SU-DHL-6 (cell line): Measurements from ENCODE around the gene STX1A.

Experiments used
- H2AFZ ChIP-seq: fragments of 200-600 bp; sonication (generic); 2 replicates; pipeline ENCODE4 v1.6.1; 2014; ENCODE audit warnings: low read depth, mild to moderate bottlenecking, moderate library complexity, mixed read lengths, antibody characterized with exemption, low read length; ENCODE audit not compliant: severe bottlenecking
- H3F3A ChIP-seq: fragments of 200-600 bp; shearing (Covaris generic); 2 replicates; pipeline ENCODE4 v1.6.0; 2016; ENCODE audit warnings: antibody characterized with exemption, mild to moderate bottlenecking; ENCODE audit not compliant: insufficient read depth
- H3K27ac ChIP-seq: fragments of 200-600 bp; sonication (generic); 2 replicates; pipeline ENCODE4 v1.5.1; 2016; ENCODE audit warnings: low read depth, mild to moderate bottlenecking, low read length, moderate library complexity, mixed read lengths
- H3K27me3 ChIP-seq: fragments of 200-600 bp; sonication (generic), shearing (Covaris generic); 2 replicates; pipeline ENCODE4 v1.6.0; 2014; ENCODE audit warnings: mild to moderate bottlenecking, low read length
- H3K36me3 ChIP-seq: fragments of 200-600 bp; sonication (generic); 2 replicates; pipeline ENCODE4 v1.6.1; 2014; ENCODE audit warnings: mild to moderate bottlenecking, low read length, mixed read lengths
- H3K4me2 ChIP-seq: fragments of 300-600, 200-600 bp; shearing (Covaris generic), sonication (generic); 2 replicates; pipeline ENCODE4 v1.6.0; 2014; ENCODE audit warnings: low read length, low read depth, mild to moderate bottlenecking; ENCODE audit not compliant: poor library complexity, severe bottlenecking
- H3K4me3 ChIP-seq: fragments of 200-600 bp; sonication (generic); 2 replicates; pipeline ENCODE4 v1.5.1; 2014; ENCODE audit warnings: antibody characterized with exemption, low read length, mild to moderate bottlenecking, mixed read lengths; ENCODE audit not compliant: insufficient read depth, poor library complexity, severe bottlenecking
- H3K79me2 ChIP-seq: fragments of 200-600 bp; sonication (generic); 2 replicates; pipeline ENCODE4 v1.6.1; 2014; ENCODE audit warnings: mild to moderate bottlenecking, low read length, moderate library complexity; ENCODE audit not compliant: insufficient read depth
- H3K9ac ChIP-seq: fragments of 200-600 bp; sonication (generic); 2 replicates; pipeline ENCODE4 v1.7.0; 2014; ENCODE audit warnings: mild to moderate bottlenecking, low read length
- H3K9me2 ChIP-seq: fragments of 200-600 bp; sonication (generic); replicated peaks from 2 replicates; pipeline ENCODE4 v1.6.1; 2014; ENCODE audit warnings: low read length; ENCODE audit not compliant: insufficient read depth
- H3K9me3 ChIP-seq: fragments of 200-600 bp; sonication (generic); 2 replicates; pipeline ENCODE4 v1.6.1; 2014; ENCODE audit warnings: low read length, mixed read lengths; ENCODE audit not compliant: insufficient read depth
- H4K20me1 ChIP-seq: fragments of 200-600 bp; sonication (generic); 2 replicates; pipeline ENCODE4 v1.6.1; 2014; ENCODE audit warnings: low read depth, mild to moderate bottlenecking, antibody characterized with exemption, low read length, moderate library complexity, mixed read lengths
- EZH2phosphoT487 ChIP-seq: fragments of 200-600 bp; sonication (generic), shearing (Covaris generic); conservative IDR thresholded peaks from 2 replicates; pipeline ENCODE4 v1.6.1; 2018; ENCODE audit warnings: mild to moderate bottlenecking, antibody characterized with exemption, low read length, moderate library complexity, mixed read lengths
- TF ChIP-seq, protein P1 (sequence below): fragments of 200-600 bp; sonication (generic); IDR thresholded peaks from one replicate; pipeline ENCODE4 v1.5.1; 2017; ENCODE audit warnings: antibody characterized with exemption, mild to moderate bottlenecking, low read length, moderate library complexity; ENCODE audit not compliant: insufficient read depth, poor library complexity, severe bottlenecking

STX1A gene

DNA sequence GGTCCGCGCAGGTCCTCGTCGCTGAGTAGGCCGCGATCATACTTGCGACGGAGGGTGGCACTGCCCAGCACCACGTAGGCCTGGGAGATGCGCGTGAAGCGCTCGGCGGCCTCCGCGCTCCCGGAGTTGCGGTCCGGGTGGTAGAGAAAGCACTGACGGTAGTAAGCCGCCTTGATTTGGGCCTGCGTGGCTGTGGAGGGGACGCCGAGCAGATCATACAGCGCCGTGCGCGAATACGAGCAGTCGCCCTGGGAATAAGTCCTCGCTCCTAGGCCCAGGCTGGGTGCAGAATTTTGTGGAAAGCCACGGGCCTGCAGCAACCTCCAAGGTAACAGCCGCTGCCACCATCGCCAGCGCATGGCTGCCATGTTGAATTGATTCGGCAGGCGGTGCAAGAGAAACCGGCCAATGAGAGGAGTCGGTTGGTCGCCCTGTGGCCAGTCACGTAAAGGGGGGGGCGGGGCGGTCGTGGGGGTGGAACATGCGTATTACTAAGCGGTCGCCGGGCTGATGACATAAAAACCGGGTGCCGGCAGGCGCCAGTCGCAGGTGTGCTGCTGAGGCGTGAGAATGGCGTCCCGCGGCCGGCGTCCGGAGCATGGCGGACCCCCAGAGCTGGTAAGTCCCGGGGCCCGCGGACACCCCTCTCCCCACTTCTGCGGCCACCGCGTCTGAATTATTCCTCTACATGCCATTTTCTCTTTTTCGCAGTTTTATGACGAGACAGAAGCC is 36.2 kb downstream of the STX1A start, which contains the start of the genes BUD23 and DNAJC30:
TSS of gene BUD23 (plus strand) at position 542 of the 732 bp plus-strand sequence. CDS start at position 571, 29 bp downstream.
TSS of gene DNAJC30 (minus strand) at position 398 of the 732 bp plus-strand sequence. CDS start at position 368, 30 bp downstream.
- H3K4me2 ChIP-seq = peak within 1 kb of the TSS; percentile 67
- H3K9me2 ChIP-seq = no peaks in the 10 kb centered on the region
- H3K9ac ChIP-seq = peak within 1 kb of the TSS; percentile 86
- H3F3A ChIP-seq = no peaks in the 10 kb centered on the region
- H3K27ac ChIP-seq = peak within 1 kb of the TSS; percentile 20; the same call in 1 of the 2 replicates
- peaks cover 64% of the 10 kb centered on the region for H3K79me2 ChIP-seq
- no peaks in the 10 kb centered on the region for H3K27me3 ChIP-seq
- H3K9me3 ChIP-seq = no peaks in the 10 kb centered on the region
- H2AFZ ChIP-seq = peak within 1 kb of the TSS; percentile 99
- no peaks in the 10 kb centered on the region for H3K36me3 ChIP-seq
- TF ChIP-seq EZH2phosphoT487 = no peak
- TF ChIP-seq, protein P1, sequence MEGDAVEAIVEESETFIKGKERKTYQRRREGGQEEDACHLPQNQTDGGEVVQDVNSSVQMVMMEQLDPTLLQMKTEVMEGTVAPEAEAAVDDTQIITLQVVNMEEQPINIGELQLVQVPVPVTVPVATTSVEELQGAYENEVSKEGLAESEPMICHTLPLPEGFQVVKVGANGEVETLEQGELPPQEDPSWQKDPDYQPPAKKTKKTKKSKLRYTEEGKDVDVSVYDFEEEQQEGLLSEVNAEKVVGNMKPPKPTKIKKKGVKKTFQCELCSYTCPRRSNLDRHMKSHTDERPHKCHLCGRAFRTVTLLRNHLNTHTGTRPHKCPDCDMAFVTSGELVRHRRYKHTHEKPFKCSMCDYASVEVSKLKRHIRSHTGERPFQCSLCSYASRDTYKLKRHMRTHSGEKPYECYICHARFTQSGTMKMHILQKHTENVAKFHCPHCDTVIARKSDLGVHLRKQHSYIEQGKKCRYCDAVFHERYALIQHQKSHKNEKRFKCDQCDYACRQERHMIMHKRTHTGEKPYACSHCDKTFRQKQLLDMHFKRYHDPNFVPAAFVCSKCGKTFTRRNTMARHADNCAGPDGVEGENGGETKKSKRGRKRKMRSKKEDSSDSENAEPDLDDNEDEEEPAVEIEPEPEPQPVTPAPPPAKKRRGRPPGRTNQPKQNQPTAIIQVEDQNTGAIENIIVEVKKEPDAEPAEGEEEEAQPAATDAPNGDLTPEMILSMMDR = no peak
- H4K20me1 ChIP-seq = no peaks in the 10 kb centered on the region
- peak within 1 kb of the TSS; percentile 83 for H3K4me3 ChIP-seq

DNA sequence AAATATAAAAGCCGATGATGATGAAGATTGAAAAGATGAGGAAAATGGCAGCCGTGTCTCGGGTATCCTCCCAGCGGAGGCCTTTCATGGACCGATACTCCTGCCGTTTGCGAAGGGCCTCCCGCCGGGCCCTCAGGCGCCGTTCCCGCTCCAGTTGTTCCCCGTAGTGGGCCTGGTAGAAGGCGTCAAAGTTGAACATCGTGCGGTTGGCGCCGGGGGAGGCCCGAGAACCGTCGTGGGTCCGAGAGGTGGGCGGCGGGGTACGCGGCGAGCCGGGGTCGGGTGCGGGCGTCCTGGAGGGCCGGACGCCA is 36.8 kb downstream of the STX1A start:
- H3K9me3 ChIP-seq = no peaks in the 10 kb centered on the region
- H3K27ac ChIP-seq = no peak overlapping the region
- H3K9ac ChIP-seq = peak overlapping the region; percentile 86
- no peaks in the 10 kb centered on the region for H3K27me3 ChIP-seq
- no peaks in the 10 kb centered on the region for H4K20me1 ChIP-seq
- peak overlapping the region; percentile 67 for H3K4me2 ChIP-seq
- H2AFZ ChIP-seq = peak overlapping the region; percentile 99
- no peaks in the 10 kb centered on the region for H3K36me3 ChIP-seq
- peaks cover 64% of the 10 kb centered on the region for H3K79me2 ChIP-seq
- H3F3A ChIP-seq = no peaks in the 10 kb centered on the region
- TF ChIP-seq, protein P1 = no peak
- no peak for TF ChIP-seq EZH2phosphoT487
- no peaks in the 10 kb centered on the region for H3K9me2 ChIP-seq
- peak overlapping the region; percentile 80 for H3K4me3 ChIP-seq

DNA sequence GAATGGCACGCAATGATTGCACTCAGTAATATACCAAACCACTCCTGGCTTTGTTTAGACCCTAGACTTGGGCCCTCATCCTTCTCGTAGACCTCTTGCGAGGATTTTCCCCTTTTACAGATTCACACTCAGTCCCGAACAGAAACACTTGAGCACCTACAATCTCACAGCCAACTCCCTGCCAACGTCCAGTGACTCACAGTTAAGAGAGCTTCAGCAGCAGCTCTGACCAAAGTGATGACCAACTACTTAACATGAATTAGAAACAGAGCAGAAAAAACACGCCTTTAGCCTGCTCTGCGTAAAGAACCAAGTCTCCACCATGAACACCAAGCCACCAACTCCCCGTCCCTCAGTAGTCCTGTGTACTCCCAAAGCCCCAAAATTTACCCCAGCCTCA is 38.4 kb downstream of the STX1A start:
- Histone ChIP-seq H3K4me2 (no peak overlapping the region), H3K9me2 (no peaks in the 10 kb centered on the region), H3K27ac (no peak overlapping the region), H3K27me3 (no peaks in the 10 kb centered on the region), H3K9me3 (no peaks in the 10 kb centered on the region), H2AFZ (no peak overlapping the region), H3F3A (no peaks in the 10 kb centered on the region), H3K36me3 (no peaks in the 10 kb centered on the region), H3K4me3 (no peak overlapping the region), H3K79me2 (peaks cover 56% of the 10 kb centered on the region), H3K9ac (no peak overlapping the region), H4K20me1 (no peaks in the 10 kb centered on the region)
- TF ChIP-seq, protein P1 = no peak
- TF ChIP-seq EZH2phosphoT487 = no peak
